ENCODE measurements around the gene UBE4B.
"Not testable (repeated sequence)": the region's sequence is repeated elsewhere in the genome, so short reads cannot be mapped to it uniquely, and the experiment has no call there.

The UBE4B gene

GRCh38 chr1:10173582-10173981, 140.8 kb downstream of the UBE4B start:
- DNase-seq (ENCODE audit: low read depth in 2 of 2), result no peak

DNA sequence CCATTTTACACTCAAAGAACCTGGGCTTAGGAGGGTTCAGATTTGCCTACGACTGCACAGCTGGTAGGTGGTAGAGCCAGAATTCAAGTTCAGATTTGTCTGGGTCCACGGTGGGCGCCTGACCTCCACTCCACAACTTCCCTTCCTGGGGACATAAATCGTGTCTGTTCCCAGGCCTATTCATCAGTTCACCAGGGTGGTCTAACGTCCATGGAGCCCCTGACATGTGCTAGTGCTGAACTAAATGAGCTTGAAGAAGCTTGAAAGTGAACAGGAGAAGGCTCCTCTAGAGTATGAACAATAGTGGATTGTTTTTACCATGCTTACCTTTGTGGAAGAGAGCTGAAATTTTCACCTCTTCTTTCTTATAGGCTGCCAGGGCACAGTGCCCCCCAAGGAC, 145.1 kb downstream of the UBE4B start:
- no peak for DNase-seq (ENCODE audit: low read depth in 2 of 2)

DNA sequence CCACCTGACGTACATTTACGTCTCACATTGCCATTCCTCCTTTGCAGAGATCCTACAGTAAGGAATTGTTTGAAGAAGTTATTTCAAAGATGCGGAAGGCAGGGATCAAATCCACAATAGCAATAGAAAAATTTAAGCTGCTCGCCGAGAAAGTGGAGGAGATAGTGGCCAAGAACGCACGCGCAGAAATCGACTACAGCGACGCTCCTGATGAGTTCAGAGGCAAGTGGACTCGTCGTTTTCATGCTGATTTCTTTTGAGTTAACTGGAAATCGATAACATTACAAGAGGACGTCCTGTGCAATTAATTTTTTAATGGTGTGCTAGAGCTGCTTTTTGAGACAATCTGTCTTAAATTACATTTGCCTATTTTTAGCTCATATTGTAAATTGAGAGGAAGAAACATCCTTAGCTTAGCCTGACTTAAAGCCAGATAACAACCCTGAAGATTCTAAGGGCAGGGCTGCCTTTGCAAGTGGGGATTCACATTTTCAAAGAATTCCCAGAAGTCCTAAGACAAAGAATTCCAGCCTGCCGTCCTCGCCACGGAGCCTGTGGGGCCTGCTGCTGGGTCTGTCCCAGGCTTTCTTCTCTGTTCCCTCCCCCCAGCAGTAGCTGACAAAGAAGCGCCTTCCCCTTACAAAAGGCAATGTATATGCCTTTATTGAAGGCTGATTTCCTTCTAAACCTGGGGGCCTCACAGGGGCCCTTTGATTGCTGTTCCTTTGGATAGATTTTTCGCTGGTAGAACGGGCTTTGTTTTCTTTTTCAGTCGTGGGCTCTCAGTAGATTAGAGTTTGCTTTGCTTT, 146.0 kb downstream of the UBE4B start:
- no peak for DNase-seq (ENCODE audit: low read depth in 2 of 2)

DNA sequence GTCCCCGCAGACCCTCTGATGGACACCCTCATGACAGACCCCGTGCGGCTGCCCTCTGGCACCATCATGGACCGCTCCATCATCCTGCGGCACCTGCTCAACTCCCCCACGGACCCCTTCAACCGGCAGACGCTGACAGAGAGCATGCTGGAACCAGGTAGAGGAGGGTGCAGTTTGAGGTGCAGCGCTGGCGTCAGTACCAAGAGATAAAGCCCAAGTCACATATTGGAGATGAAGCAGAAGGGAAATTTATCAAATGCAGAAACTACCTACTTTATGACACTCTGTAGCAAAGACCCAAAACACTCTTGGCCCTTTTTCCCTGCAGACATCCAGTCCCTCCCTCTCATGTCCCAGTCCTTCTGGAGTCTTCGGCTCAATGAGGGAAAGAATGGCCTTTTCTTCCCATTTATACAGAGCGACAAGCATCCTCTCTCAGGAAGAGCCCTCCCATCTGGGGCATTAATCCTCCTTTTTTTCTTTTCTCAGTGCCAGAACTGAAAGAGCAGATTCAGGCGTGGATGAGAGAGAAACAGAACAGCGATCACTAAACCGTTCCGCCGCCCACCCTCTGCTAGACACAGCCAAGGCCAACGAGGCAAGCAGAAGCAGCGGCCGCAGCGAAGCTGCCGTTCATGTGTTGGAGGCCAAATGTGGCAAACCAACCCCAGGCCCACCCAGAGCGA, 146.8 kb downstream of the UBE4B start:
- no peak for DNase-seq (ENCODE audit: low read depth in 2 of 2)

- no peak for DNase-seq (ENCODE audit: low read depth in 2 of 2)
Observed at GRCh38 chr1:10181154-10181553, 148.4 kb downstream of the UBE4B start.

DNA sequence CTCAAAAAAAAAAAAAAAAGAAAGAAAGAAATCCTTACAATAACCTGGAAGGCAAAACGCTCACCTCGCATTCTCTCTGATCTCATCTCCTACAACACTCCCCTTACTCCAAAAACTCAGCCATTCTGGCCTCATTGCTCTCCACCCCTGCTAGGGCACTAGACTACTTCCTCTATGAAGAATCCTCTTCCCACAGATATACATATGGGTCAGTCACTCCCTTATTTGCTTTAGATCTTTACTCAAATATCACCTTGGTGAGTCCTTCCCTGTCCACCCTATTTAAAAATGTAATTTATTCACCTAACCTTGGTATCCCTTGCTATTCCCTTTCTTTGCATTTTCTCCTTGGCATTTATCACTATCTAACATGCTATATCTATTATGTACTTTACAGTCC, 153.0 kb downstream of the UBE4B start:
- no peak for DNase-seq (ENCODE audit: low read depth in 2 of 2)

- no peak for DNase-seq (ENCODE audit: low read depth in 2 of 2)
Observed at GRCh38 chr1:10186331-10187025, 153.7 kb downstream of the UBE4B start.

- no peak for DNase-seq (ENCODE audit: low read depth in 2 of 2)
Observed at GRCh38 chr1:10187026-10187334, 154.2 kb downstream of the UBE4B start.

GRCh38 chr1:10188133-10188650, 155.4 kb downstream of the UBE4B start:
- no peak for DNase-seq (ENCODE audit: low read depth in 2 of 2)

- DNase-seq (ENCODE audit: low read depth in 2 of 2), result no peak
Observed at GRCh38 chr1:10189659-10190058, 156.9 kb downstream of the UBE4B start.

GRCh38 chr1:10192263-10192662, 159.5 kb downstream of the UBE4B start:
- no peak for DNase-seq (ENCODE audit: low read depth in 2 of 2)

- no peak for DNase-seq (ENCODE audit: low read depth in 2 of 2)
Observed at GRCh38 chr1:10193288-10193687, 160.5 kb downstream of the UBE4B start.

- DNase-seq (ENCODE audit: low read depth in 2 of 2), result no peak
Observed at GRCh38 chr1:10195570-10195969, 162.8 kb downstream of the UBE4B start.

DNA sequence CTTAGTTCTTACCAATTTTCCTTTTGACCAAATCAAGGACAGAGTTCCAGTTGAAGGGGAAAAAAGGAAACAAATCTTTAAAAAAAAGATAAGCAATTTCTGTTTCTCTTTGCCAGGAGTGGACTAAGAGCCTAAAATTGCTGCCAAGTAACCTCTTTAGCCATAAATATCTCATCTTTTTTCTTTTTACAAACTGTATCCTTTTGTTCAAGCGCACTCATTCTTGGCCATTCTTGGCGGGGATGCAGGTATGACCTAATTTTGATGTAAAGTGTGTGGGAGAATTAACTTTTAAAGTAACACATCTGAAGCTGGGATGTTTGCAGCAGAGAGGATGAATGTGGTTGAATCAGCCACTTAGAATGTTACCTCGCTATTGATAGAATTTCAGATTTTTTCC, 164.2 kb downstream of the UBE4B start:
- DNase-seq (ENCODE audit: low read depth in 2 of 2), result no peak

DNA sequence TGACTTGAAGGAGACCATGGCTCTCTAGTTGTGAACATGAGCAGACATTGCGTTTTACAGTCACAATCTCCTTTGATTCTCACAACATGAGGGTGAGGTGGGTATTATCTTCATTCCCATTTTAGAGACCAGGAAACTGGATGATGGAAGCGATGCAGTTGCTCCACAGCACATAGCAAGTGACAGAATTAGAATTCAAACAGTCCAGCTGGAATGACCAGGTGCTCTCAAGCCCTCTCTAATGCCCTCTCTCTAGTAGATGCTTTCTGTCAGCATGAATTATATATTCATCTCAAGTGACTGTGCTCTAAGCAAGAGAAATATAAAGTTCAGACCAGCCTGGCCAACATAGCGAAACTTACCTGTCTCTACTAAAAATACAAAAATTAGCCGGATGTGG, 167.9 kb downstream of the UBE4B start:
- no peak for DNase-seq (ENCODE audit: low read depth in 2 of 2)

- no peak for DNase-seq (ENCODE audit: low read depth in 2 of 2)
Observed at GRCh38 chr1:10204003-10204642, 171.4 kb downstream of the UBE4B start.

- DNase-seq (ENCODE audit: low read depth in 2 of 2), result not testable (repeated sequence)
Observed at GRCh38 chr1:10205206-10205605, 172.4 kb downstream of the UBE4B start.

DNA sequence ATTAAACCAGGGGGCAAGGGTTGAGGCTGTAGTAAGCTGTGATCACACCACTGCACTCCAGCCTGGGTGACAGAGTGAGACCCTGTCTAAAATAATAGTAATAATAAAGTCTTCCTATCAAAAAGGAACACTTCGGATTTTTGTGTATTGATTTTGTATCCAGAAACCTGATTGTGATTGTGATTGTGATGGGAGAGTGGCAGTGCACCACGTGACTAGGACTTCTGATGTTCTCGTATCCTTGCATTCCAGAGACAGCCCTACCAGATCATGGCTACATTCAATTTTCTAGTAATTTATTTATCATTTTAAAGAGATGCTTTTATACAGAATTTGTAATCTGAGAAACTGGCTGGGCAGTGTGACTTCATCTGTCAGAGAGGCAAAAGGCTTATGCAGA, 175.1 kb downstream of the UBE4B start:
- no peak for DNase-seq (ENCODE audit: low read depth in 2 of 2)

DNA sequence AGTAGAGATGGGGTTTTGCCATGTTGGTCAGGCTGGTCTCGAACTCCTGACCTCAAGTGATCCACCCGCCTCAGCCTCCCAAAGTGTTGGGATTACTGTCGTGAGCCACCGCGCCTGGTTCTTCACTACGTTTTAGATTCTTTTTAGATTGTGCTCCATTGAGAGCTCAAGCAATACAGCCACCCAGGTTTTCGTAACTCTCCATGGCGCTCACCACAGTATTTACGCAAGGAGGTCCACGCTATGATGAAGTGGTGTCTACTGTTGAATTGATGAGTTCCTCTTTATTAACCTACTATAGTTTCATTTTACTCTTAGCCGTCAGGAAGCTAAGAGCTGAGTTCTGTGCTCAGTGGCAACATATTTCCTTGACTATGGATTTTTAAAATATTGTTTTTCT, 175.8 kb downstream of the UBE4B start:
- DNase-seq (ENCODE audit: low read depth in 2 of 2), result no peak

- no peak for DNase-seq (ENCODE audit: low read depth in 2 of 2)
Observed at GRCh38 chr1:10209590-10209904, 176.8 kb downstream of the UBE4B start.

GRCh38 chr1:10209905-10210810, 177.4 kb downstream of the UBE4B start, which contains the start of gene KIF1B:
TSS of gene KIF1B (plus strand) at chr1:10210570. CDS start at chr1:10232329, 21,759 bp downstream.
- DNase-seq (ENCODE audit: low read depth in 2 of 2), result peak; percentile 93
